Thyroid gland (tissue), 4 donors: Measurements from ENCODE around the gene MIB2. TPM values are rescaled to one million over a fixed set of nuclear protein-coding genes. Genes with fewer than 3 reads are reported as not detected.

Experiments used
- DNase-seq, 2 donors: peaks; one replicate each; pipeline ENCODE4 v3.0.0-alpha.2; 2019
- H3K27ac ChIP-seq, 3 donors: fragments of 200-600 bp; sonication (generic); 1 replicate in 2 of 3; 2 replicates in 1 of 3; pipeline ENCODE4 v1.5.1; 2016 to 2019; ENCODE audit warnings: mild to moderate bottlenecking in 1 of 3, moderate library complexity in 1 of 3
- H3K27me3 ChIP-seq: fragments of 200-600 bp; sonication (generic); one replicate; pipeline ENCODE4 v1.5.1; 2019
- H3K36me3 ChIP-seq, 2 donors: fragments of 200-600 bp; sonication (generic); one replicate each; pipeline ENCODE4 v1.5.1; 2016 to 2019
- H3K4me1 ChIP-seq, 2 donors: fragments of 200-600 bp; sonication (generic); one replicate each; pipeline ENCODE4 v1.5.1; 2017 to 2019
- H3K4me3 ChIP-seq, 3 donors: fragments of 200-600 bp; sonication (generic); replicated peaks in 1 of 3; 1 replicate in 2 of 3; 2 replicates in 1 of 3; pipeline ENCODE4 v1.5.1; 2016; ENCODE audit warnings: mild to moderate bottlenecking in 1 of 3
- H3K9me3 ChIP-seq: fragments of 200-600 bp; sonication (generic); one replicate; pipeline ENCODE4 v1.5.1; 2017
- CTCF ChIP-seq, 6 experiments: fragments of 200-600 bp in 3 of 6; fragments of 450-650 bp in 3 of 6; sonication (generic) in 3 of 6; IDR thresholded peaks; one replicate each; pipeline ENCODE4 v1.5.1; 2016 to 2019; ENCODE audit warnings: antibody characterized with exemption in 6 of 6, mild to moderate bottlenecking in 2 of 6, inconsistent platforms in 1 of 6, moderate library complexity in 1 of 6
- POLR2A ChIP-seq, 2 donors: fragments of 450-650 bp; IDR thresholded peaks; one replicate each; pipeline ENCODE4 v1.6.1; 2017; ENCODE audit warnings: antibody characterized with exemption in 2 of 2, mild to moderate bottlenecking in 2 of 2, moderate library complexity in 1 of 2
- WGBS, 2 donors: methylation state at CpG; one replicate each; pipeline ENCODE4 v1.1.5; 2017; 5-methylcytosine and 5-hydroxymethylcytosine counted together
- intact Hi-C: fragments of 100-400 bp; cut with DNase I; formaldehyde crosslinking; loops from one replicate; pipeline ENCODE4 v1.15.1; 2023
- total RNA-seq, 4 donors: library from RNA; depleted of rRNA; stranded (reverse); fragments of >200 nt; gene quantifications; one replicate each; pipeline ENCODE4 v1.2.3, GENCODE V29; 2016

The MIB2 gene
- total RNA-seq, 4 donors from 2014 or later, result 54.6 to 110 (median 86.4) TPM

GRCh38 chr1:1619917-1620361, 4.6 kb downstream of the MIB2 start:
- Histone ChIP-seq H3K4me3 (no peak overlapping the region), H3K9me3 (no peaks in the 10 kb centered on the region), H3K36me3 (peaks cover 0 to 10% of the 10 kb centered on the region in 2 donors), H3K4me1 (peaks cover 7 to 9% of the 10 kb centered on the region in 2 donors), H3K27me3 (no peaks in the 10 kb centered on the region), H3K27ac (no peak overlapping the region)
- WGBS, 2 donors, result 74 to 80% methylated on average over 6 to 13 of the region's 14 CpGs
- no peak for DNase-seq
- intact Hi-C loops, result no loop called here
- no peak for TF ChIP-seq CTCF (IDR thresholded peaks at IDR 0.05)
- no peak for TF ChIP-seq POLR2A (IDR thresholded peaks at IDR 0.05)

GRCh38 chr1:1620433-1621139, 5.3 kb downstream of the MIB2 start:
- intact Hi-C loops, result no loop called here
- no peak for TF ChIP-seq POLR2A (IDR thresholded peaks at IDR 0.05)
- no peak for TF ChIP-seq CTCF (IDR thresholded peaks at IDR 0.05)
- WGBS, 2 donors, result 90 to 93% methylated on average over 4 to 16 of the region's 16 CpGs
- Histone ChIP-seq H3K27ac (no peak overlapping the region), H3K36me3 (peaks cover 0 to 10% of the 10 kb centered on the region in 2 donors), H3K4me1 (peaks cover 7 to 9% of the 10 kb centered on the region in 2 donors), H3K9me3 (no peaks in the 10 kb centered on the region), H3K27me3 (no peaks in the 10 kb centered on the region), H3K4me3 (no peak overlapping the region)
- no peak for DNase-seq

GRCh38 chr1:1621173-1622009, 6.1 kb downstream of the MIB2 start:
- peaks cover 0 to 10% of the 10 kb centered on the region in 2 donors for H3K36me3 ChIP-seq
- no peak for DNase-seq
- 81 to 92% methylated on average over 18 to 23 of the region's 31 CpGs for WGBS, 2 donors

GRCh38 chr1:1622010-1622787, 6.9 kb downstream of the MIB2 start:
- Histone ChIP-seq H3K27ac (no peak overlapping the region), H3K4me3 (no peak overlapping the region), H3K4me1 (no peaks in the 10 kb centered on the region), H3K27me3 (no peaks in the 10 kb centered on the region), H3K9me3 (no peaks in the 10 kb centered on the region), H3K36me3 (peaks cover 0 to 12% of the 10 kb centered on the region in 2 donors)
- intact Hi-C loops, result no loop called here
- no peak for TF ChIP-seq POLR2A (IDR thresholded peaks at IDR 0.05)
- no peak for TF ChIP-seq CTCF (IDR thresholded peaks at IDR 0.05)
- DNase-seq, result no peak
- 77 to 86% methylated on average over 9 to 17 of the region's 21 CpGs for WGBS, 2 donors

More at GRCh38 chr1:1621173-1622009, 6.1 kb downstream of the MIB2 start:
- Histone ChIP-seq H3K27me3 (no peaks in the 10 kb centered on the region), H3K27ac (no peak overlapping the region), H3K4me3 (no peak overlapping the region), H3K4me1 (peaks cover 6 to 8% of the 10 kb centered on the region in 2 donors), H3K9me3 (no peaks in the 10 kb centered on the region)
- intact Hi-C loops, result no loop called here
- TF ChIP-seq CTCF (IDR thresholded peaks at IDR 0.05) (no peak), POLR2A (IDR thresholded peaks at IDR 0.05) (no peak)
